H9 (cell line): ENCODE data around the gene CCR1. TPM values are rescaled to one million over a fixed set of nuclear protein-coding genes. Genes with fewer than 3 reads are reported as not detected.
"Not testable (repeated sequence)": the region's sequence is repeated elsewhere in the genome, so short reads cannot be mapped to it uniquely, and the experiment has no call there.

ENCODE experiments used
- DNase-seq: peaks from one replicate; pipeline ENCODE4 v3.0.0-alpha.2; 2017
- H2AFZ ChIP-seq: one replicate; pipeline ENCODE4 v1.6.1; 2013; ENCODE audit warnings: mild to moderate bottlenecking, low read length, control low read depth, moderate library complexity
- H2AK5ac ChIP-seq: 2 replicates; pipeline ENCODE4 v1.6.1; 2013; ENCODE audit warnings: low read length, control low read depth, mixed read lengths; ENCODE audit not compliant: insufficient read length
- H2BK120ac ChIP-seq: one replicate; pipeline ENCODE4 v1.6.1; 2013; ENCODE audit warnings: low read depth, mild to moderate bottlenecking, low read length, control low read depth, inconsistent platforms; ENCODE audit not compliant: poor library complexity, severe bottlenecking
- H2BK12ac ChIP-seq: 2 replicates; pipeline ENCODE4 v1.6.1; 2013; ENCODE audit warnings: low read length, control low read depth, mixed read lengths, low read depth; ENCODE audit not compliant: insufficient read length
- H2BK15ac ChIP-seq: 2 replicates; pipeline ENCODE4 v1.6.1; 2013; ENCODE audit warnings: low read depth, low read length, control low read depth
- H2BK20ac ChIP-seq: one replicate; pipeline ENCODE4 v1.6.1; 2013; ENCODE audit warnings: low read depth, mild to moderate bottlenecking, low read length, control low read depth, inconsistent platforms; ENCODE audit not compliant: poor library complexity, severe bottlenecking
- H2BK5ac ChIP-seq: 2 replicates; pipeline ENCODE4 v1.6.1; 2013; ENCODE audit warnings: low read length, control low read depth, mixed read lengths; ENCODE audit not compliant: insufficient read length
- H3K14ac ChIP-seq: 2 replicates; pipeline ENCODE4 v1.6.1; 2013; ENCODE audit warnings: low read length, control low read depth; ENCODE audit not compliant: insufficient read depth
- H3K18ac ChIP-seq: 2 replicates; pipeline ENCODE4 v1.6.1; 2013; ENCODE audit warnings: low read depth, mild to moderate bottlenecking, mixed read lengths, low read length, control low read depth; ENCODE audit not compliant: insufficient read length
- H3K23ac ChIP-seq: 2 replicates; pipeline ENCODE4 v1.6.1; 2013; ENCODE audit warnings: low read length, control low read depth, mixed read lengths, low read depth; ENCODE audit not compliant: insufficient read length
- H3K23me2 ChIP-seq: 2 replicates; pipeline ENCODE4 v1.6.1; 2013; ENCODE audit warnings: low read depth, mild to moderate bottlenecking, mixed read lengths, low read length, control low read depth; ENCODE audit not compliant: insufficient read length, poor library complexity, severe bottlenecking
- H3K27ac ChIP-seq: 2 replicates; pipeline ENCODE4 v1.5.1; 2013; ENCODE audit warnings: low read length, control low read depth, mixed read lengths, low read depth; ENCODE audit not compliant: insufficient read length
- H3K27me3 ChIP-seq: 2 replicates; pipeline ENCODE4 v1.6.1; 2013; ENCODE audit warnings: low read length, control low read depth, inconsistent platforms; ENCODE audit not compliant: insufficient read depth
- H3K4ac ChIP-seq: 2 replicates; pipeline ENCODE4 v1.6.1; 2013; ENCODE audit warnings: low read depth, mild to moderate bottlenecking, control low read depth, inconsistent platforms, low read length, moderate library complexity
- H3K4me1 ChIP-seq: 2 replicates; pipeline ENCODE4 v1.6.1; 2013; ENCODE audit warnings: low read length, control low read depth, inconsistent platforms; ENCODE audit not compliant: insufficient read depth
- H3K4me2 ChIP-seq: 2 replicates; pipeline ENCODE4 v1.6.1; 2013; ENCODE audit warnings: low read length, control low read depth, mixed read lengths; ENCODE audit not compliant: insufficient read length, insufficient read depth
- H3K56ac ChIP-seq: 2 replicates; pipeline ENCODE4 v1.6.1; 2013; ENCODE audit warnings: low read depth, mild to moderate bottlenecking, mixed read lengths, low read length, control low read depth; ENCODE audit not compliant: insufficient read length
- H3K79me1 ChIP-seq: 2 replicates; pipeline ENCODE4 v1.6.1; 2013; ENCODE audit warnings: low read depth, mild to moderate bottlenecking, moderate library complexity, low read length, control low read depth, inconsistent platforms; ENCODE audit not compliant: insufficient read depth, poor library complexity, severe bottlenecking
- H3K79me2 ChIP-seq: 2 replicates; pipeline ENCODE4 v1.6.1; 2013; ENCODE audit warnings: low read length, control low read depth, inconsistent platforms; ENCODE audit not compliant: insufficient read depth
- H3K9ac ChIP-seq: 2 replicates; pipeline ENCODE4 v1.6.1; 2013; ENCODE audit warnings: low read length, control low read depth, mixed read lengths; ENCODE audit not compliant: insufficient read length; ENCODE audit errors: extremely low read depth
- H3K9me3 ChIP-seq: one replicate; pipeline ENCODE4 v1.6.1; 2013; ENCODE audit warnings: low read depth, low read length, inconsistent platforms; ENCODE audit not compliant: control insufficient read depth
- H3T11ph ChIP-seq: one replicate; pipeline ENCODE4 v1.6.1; 2013; ENCODE audit warnings: mild to moderate bottlenecking, low read length, control low read depth, inconsistent platforms
- H4K20me1 ChIP-seq: one replicate; pipeline ENCODE4 v1.6.1; 2013; ENCODE audit not compliant: control insufficient read depth, insufficient read length, insufficient read depth
- H4K5ac ChIP-seq: 2 replicates; pipeline ENCODE4 v1.6.1; 2013; ENCODE audit warnings: low read depth, mild to moderate bottlenecking, mixed read lengths, low read length, control low read depth; ENCODE audit not compliant: insufficient read length
- H4K8ac ChIP-seq: replicated peaks from 2 replicates; pipeline ENCODE4 v1.6.1; 2013; ENCODE audit warnings: low read length, control low read depth, mixed read lengths, low read depth; ENCODE audit not compliant: insufficient read length
- H4K91ac ChIP-seq: 2 replicates; pipeline ENCODE4 v1.6.1; 2013; ENCODE audit warnings: low read depth, mild to moderate bottlenecking, moderate library complexity, mixed read lengths, low read length, control low read depth; ENCODE audit not compliant: insufficient read length
- H3K27ac Mint-ChIP-seq, 3 experiments: 2 replicates in 2 of 3; 3 replicates in 1 of 3; pipeline ENCODE4 v1.8.0; 2020 to 2021; ENCODE audit warnings: mixed read lengths in 3 of 3, mild to moderate bottlenecking in 1 of 3, moderate library complexity in 1 of 3
- H3K27me3 Mint-ChIP-seq: 2 replicates; pipeline ENCODE4 v1.8.0; 2021; ENCODE audit warnings: low read depth, mild to moderate bottlenecking, moderate library complexity, mixed read lengths
- H3K36me3 Mint-ChIP-seq, 3 experiments: 2 replicates in 2 of 3; 3 replicates in 1 of 3; pipeline ENCODE4 v1.8.0; 2020 to 2021; ENCODE audit warnings: low read depth in 3 of 3, mixed read lengths in 3 of 3; ENCODE audit not compliant: insufficient read depth in 1 of 3
- H3K4me1 Mint-ChIP-seq, 2 experiments: 2 replicates each; pipeline ENCODE4 v1.8.0; 2020; ENCODE audit warnings: mixed read lengths in 2 of 2
- H3K4me3 Mint-ChIP-seq, 2 experiments: 2 replicates in 1 of 2; 3 replicates in 1 of 2; pipeline ENCODE4 v1.8.0; 2020 to 2021; ENCODE audit warnings: mild to moderate bottlenecking in 2 of 2, mixed read lengths in 2 of 2, moderate library complexity in 1 of 2
- H3K9me3 Mint-ChIP-seq, 2 experiments: 2 replicates in 1 of 2; 3 replicates in 1 of 2; pipeline ENCODE4 v1.8.0; 2020; ENCODE audit warnings: mild to moderate bottlenecking in 2 of 2, mixed read lengths in 2 of 2, moderate library complexity in 1 of 2
- CTCF ChIP-seq: fragments of 200-600 bp; sonication (generic); conservative IDR thresholded peaks from 3 replicates; pipeline ENCODE4 v1.8.0; 2021; ENCODE audit warnings: antibody characterized with exemption, mild to moderate bottlenecking
- WGBS: extraction: QIAGEN DNeasy Blood & Tissue Kit; methylation state at CpG from one replicate; pipeline ENCODE4 v1.1.7; 2013; ENCODE audit warnings: missing lambda C conversion rate, low lambda C conversion rate, mixed read lengths; ENCODE audit not compliant: insufficient read length; ENCODE audit errors: extremely low coverage; 5-methylcytosine and 5-hydroxymethylcytosine counted together
- total RNA-seq: library from RNA; stranded (reverse); gene quantifications from 2 replicates; pipeline ENCODE4 v1.2.1, GENCODE V29; 2021

CCR1 gene
- total RNA-seq, 1 experiment from 2014 or later, result not detected

DNA sequence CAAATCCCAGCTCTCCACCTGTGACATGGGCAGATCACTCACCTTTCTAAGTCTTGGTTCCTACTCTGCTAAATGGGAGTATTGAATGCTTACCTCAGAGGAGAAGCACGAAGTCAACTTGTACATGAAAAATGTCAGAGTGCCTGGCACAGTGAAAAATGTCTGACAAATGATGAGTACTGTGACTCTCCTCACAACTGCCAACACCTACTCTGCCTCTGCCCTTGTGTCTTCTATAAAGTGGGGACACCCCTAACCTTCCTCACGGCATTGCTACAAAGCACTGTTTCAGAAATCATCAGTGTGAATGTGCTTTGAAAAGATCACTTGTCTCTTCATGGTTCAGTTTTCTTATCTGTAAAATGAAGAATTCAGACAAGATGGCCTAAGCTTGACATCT lies 940 bp upstream of the CCR1 start:
- no peaks in the 10 kb centered on the region for H3K36me3 Mint-ChIP-seq
- no peak overlapping the region for H3K4me3 Mint-ChIP-seq
- no peak overlapping the region for H2BK5ac ChIP-seq
- TF ChIP-seq CTCF, result no peak
- H3K9me3 ChIP-seq, result no peaks in the 10 kb centered on the region
- no peaks in the 10 kb centered on the region for H3K79me2 ChIP-seq
- H3K79me1 ChIP-seq, result no peaks in the 10 kb centered on the region
- H3K56ac ChIP-seq, result no peak overlapping the region
- no peaks in the 10 kb centered on the region for H3K27me3 ChIP-seq
- no peak overlapping the region for H3T11ph ChIP-seq
- H3K27ac ChIP-seq, result no peak overlapping the region
- no peaks in the 10 kb centered on the region for H3K23me2 ChIP-seq
- H2BK15ac ChIP-seq, result no peak overlapping the region
- H3K18ac ChIP-seq, result no peak overlapping the region
- no CpG with 5 or more reads among the region's 2 CpGs for WGBS
- no peaks in the 10 kb centered on the region for H3K9me3 Mint-ChIP-seq
- DNase-seq, result no peak
- no peak overlapping the region for H4K5ac ChIP-seq
- H4K91ac ChIP-seq, result no peak overlapping the region
- H3K4me2 ChIP-seq, result no peak overlapping the region
- H3K4me1 Mint-ChIP-seq, result peaks cover 11 to 17% of the 10 kb centered on the region in 2 experiments
- no peak overlapping the region for H2AFZ ChIP-seq
- H2BK20ac ChIP-seq, result no peak overlapping the region
- no peak overlapping the region for H4K8ac ChIP-seq
- H3K4ac ChIP-seq, result no peak overlapping the region
- no peak overlapping the region for H3K23ac ChIP-seq
- no peak overlapping the region for H3K9ac ChIP-seq
- H2BK12ac ChIP-seq, result no peak overlapping the region
- H3K27me3 Mint-ChIP-seq, result peaks cover 1% of the 10 kb centered on the region; the same call in 1 of the 2 replicates
- no peak overlapping the region for H3K27ac Mint-ChIP-seq
- H3K4me1 ChIP-seq, result 0 out of 2 replicates have a peak, but pooled peaks cover 2% of the 10 kb centered on the region
- H2BK120ac ChIP-seq, result no peak overlapping the region
- H3K14ac ChIP-seq, result no peak overlapping the region
- H4K20me1 ChIP-seq, result no peaks in the 10 kb centered on the region
- H2AK5ac ChIP-seq, result no peak overlapping the region

GRCh38 chr3:46207514-46207913 lies 599 bp downstream of the CCR1 start:
- H3K4me1 Mint-ChIP-seq, result peaks cover 11 to 17% of the 10 kb centered on the region in 2 experiments
- H3K9me3 Mint-ChIP-seq, H4K91ac ChIP-seq, H2BK15ac ChIP-seq, H3K18ac ChIP-seq, H3K9me3 ChIP-seq, H3K79me2 ChIP-seq, H3K14ac ChIP-seq, H3K9ac ChIP-seq, H3K56ac ChIP-seq, H3K27me3 ChIP-seq, H3K23ac ChIP-seq, H2BK20ac ChIP-seq, H2BK12ac ChIP-seq, H2BK120ac ChIP-seq, H3K23me2 ChIP-seq, H3K27ac ChIP-seq, H3T11ph ChIP-seq, H4K20me1 ChIP-seq, H3K4me1 ChIP-seq, H4K8ac ChIP-seq, H2AK5ac ChIP-seq, H3K79me1 ChIP-seq, H4K5ac ChIP-seq, H2AFZ ChIP-seq, DNase-seq, H3K27ac Mint-ChIP-seq, H3K27me3 Mint-ChIP-seq, H3K4me3 Mint-ChIP-seq, H2BK5ac ChIP-seq, H3K4ac ChIP-seq, H3K4me2 ChIP-seq, H3K36me3 Mint-ChIP-seq: not testable (repeated sequence)
- WGBS, result no CpG with 5 or more reads among the region's 6 CpGs
